ENCODE data around the gene CSTF3.
"Not testable (repeated sequence)": the region's sequence is repeated elsewhere in the genome, so short reads cannot be mapped to it uniquely, and the experiment has no call there.

Gene CSTF3

DNA sequence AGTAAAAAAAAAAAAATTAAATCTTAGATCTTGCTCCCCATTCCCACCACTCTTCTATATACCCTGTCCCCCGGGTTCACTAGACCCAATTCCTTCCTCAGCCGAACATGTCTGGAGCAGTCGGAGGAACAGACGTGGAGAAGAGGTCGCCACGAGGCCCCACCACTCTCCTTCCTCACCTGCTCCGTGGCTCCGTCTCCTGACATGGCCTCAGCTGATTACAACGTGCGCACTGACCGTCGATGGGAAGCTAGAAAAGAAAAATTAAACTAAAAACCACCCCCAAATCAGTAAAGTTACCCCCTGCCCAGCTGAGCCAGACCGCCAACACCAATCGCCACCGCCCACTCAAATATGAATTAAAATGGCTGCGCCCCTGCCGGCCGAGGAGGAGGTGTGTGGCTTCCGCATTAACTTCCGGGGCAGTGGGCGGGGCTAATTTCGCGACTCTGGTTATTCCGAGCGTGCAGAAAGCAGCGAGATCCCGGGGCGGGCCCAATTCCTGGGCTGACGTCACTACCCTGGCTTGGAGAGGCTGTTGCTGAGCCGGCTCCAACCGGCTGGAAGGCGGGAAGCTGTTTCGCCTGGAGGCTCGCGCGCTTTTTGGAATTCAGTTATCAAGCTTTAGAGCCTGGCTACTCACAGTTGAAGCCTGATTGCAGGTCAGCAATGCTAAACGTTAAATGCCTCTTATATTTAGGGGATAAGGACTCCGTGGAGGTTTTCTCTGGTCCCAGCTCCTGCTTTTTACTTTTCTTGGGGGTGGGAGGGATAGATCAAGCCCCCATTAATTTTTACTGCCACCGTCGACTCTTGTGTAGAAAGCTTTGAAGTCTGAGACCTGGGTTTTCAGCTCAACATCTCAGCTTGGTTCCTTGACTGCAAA is at the start of gene CSTF3:
CSTF3 (minus strand) TSS at position 361 of the 886 bp plus-strand sequence; CDS start at position 206, 155 bp downstream.
- peak; percentile 97 for DNase-seq (ENCODE audit: low spot score)

DNA sequence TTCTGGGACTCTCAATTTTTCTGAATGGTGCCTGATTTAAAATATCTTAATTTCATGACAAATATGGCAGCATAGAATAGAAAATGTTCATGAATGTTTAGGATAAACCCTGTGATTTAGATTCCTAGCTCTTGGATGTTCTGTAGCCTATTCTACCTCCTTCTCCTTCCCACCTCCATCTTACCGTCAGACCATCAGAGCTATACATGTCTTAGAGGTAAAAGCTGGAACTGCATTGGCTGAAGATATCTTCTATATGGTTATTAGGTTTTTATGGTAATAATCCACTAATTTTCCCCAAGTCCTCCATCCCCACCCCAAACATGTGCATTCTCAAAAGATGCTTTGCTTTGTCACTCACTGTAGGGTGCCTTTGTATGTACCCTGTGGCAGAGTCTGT is 46.9 kb upstream of the CSTF3 start:
- DNase-seq (ENCODE audit: low spot score): no peak

DNA sequence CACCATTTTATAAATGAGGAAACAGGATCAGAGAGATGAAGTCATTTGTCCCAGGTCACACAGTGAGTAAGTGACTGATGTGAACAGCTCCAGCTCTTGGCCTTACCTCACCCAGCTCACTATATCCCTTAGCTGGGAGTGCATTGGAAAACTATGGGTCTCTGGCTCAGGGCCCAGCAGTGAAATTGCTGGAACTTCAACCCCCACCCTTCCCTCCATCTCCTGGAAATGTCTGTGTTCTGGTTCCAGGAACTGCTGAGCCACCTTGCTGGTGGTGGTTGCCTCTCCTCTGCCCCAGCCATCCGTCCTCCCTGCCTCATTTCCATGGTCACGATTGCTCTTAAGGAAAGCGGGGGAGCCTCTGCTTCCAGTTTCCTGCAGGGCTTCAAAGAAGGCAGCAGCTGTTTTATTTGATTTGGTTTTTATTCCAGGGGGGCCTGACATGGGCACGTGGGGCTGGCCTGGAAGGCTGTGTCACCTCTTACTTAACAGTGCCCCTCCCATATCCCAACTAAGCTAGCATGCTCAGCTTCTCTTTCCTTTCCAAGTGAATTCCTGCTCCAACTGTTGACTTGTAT is 46.2 kb upstream of the CSTF3 start:
- no peak for DNase-seq (ENCODE audit: low spot score)

DNA sequence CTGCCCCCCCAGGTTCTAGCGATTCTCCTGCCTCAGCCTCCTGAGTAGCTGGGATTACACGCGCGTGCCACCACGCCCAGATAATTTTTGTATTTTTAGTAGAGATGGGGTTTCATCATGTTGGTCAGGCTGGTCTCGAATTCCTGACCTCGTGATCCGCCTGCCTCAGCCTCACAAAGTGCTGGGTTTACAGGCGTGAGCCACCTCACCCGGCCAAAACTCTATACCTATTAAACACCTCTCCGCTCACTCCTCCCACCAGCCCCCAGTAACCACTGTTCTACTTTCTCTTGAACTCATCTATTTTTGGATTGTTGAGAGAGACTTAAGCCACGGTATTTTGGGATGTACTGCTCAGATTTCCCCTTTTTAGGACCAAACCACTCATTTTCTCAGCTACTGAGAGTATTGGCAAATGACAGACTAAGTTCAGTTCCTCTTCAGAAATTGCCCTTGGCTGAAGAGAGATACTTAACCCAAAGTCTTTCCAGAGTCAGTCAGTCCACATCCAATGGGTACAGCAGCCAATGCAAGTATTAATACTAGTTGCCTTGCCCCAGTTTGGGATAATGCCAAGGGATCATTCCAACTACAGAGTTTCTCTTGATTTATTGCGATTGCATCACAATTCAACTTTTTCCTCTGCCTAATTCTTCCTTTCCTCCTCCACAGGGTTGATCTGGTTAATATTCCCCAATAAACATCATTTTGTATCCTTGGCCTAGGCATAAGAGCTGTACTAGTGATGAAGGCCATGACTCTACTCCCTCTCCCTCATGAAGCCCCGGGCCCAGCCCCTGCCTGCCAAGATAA is 36.8 kb upstream of the CSTF3 start:
- no peak for DNase-seq (ENCODE audit: low spot score)

DNA sequence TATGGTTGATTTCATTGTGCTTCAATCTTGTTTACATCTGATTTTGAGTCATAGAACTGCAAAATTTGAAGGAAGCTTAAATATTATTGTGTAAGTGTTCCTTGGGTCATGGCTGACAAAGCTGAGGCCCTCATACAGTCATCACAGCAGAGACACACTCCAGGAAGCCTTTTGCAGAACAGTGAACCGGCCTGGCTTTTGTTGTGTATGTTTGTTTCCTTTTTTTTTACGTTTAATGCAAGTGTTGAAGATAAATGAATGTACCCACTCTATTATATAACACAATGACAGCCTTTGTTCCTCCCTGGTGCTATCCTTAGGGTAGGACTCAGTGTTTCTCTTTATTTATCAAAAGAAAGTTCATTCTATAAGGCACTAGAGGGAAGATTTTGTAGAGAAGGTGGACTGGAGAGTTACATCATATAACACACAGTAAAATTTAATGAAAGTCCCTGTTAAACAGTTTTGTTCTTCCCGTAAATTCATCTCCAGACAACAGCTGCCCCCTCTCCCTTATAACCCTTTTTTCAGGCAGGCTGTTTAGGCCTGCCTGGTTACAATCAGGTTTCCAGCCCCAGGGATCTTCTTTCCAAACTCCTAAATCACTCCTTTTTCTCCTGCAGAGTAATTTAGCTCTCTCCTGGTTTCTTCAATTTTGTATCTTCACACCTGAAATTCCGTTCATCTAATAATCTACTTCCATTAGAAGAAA is 34.3 kb upstream of the CSTF3 start:
- no peak for DNase-seq (ENCODE audit: low spot score)

DNA sequence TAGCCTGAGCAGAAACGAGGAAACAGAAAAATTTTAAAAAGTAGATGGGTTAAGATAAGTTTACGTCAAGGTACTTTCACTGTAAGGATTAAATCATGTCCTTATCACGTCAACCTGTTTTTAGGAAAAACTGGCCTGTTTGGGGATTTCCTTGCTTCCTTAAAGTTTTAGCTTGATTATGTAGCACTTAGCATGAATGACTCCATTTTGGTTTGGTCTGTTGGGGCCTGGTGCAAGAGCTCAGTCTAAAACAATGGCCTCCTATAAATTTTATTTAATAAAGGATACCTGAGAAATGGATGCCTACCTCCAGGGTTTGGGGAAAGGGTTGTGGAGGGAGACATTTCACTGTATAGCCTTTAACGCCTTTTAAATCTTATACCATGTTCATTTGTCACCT is 33.2 kb upstream of the CSTF3 start:
- DNase-seq (ENCODE audit: low spot score): no peak

DNA sequence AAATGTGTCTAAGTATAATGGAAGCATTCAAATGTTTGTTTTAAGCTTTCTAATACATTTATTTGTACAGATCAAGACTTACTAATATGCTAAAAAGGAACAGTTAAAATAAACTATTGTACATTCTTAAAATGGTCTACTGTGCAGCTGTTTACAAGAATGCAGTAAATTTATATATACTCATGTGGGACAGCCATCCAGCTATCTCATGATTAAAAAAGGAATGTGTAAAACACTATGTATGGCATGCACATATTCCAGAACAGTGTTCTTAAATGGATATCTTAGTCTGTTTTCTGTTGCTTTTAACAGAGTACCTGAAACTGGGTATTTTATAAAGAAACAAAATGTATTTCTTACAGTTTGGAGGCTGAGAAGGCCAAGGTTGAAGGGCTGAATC is 30.2 kb upstream of the CSTF3 start:
- no peak for DNase-seq (ENCODE audit: low spot score)

DNA sequence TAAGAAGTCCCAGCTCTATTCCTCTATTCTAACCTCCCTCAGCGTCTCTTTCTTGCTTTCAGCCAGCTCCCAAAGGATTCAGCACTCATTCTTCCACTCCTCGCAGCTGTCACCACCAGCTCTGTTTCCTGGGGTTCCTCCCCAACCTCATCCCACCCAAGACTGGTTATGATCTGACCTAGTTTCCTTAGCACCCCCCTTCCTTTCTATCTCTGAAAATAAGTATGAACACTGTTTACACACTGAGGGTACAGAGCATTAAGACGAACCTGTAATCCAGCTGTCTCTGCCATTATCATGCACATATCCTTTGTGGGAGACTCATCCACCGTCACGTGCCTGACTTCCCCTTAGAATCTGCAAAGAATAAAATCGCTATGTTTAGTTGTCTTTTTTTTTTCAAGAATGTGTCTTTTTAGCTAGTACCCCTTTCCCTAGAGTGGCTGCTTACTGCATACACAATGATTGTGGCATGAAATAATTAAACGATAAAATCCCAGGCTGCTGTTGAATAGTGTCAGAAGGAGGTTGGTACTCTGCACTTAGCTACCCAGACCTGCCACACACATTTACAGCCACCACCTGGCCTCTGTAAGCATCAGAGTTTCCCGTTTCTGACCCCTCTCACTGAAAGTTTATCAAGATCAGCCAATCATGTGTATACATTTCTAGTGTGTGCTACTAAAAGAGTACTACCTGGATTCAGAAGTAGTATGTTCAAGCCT is 26.9 kb upstream of the CSTF3 start:
- no peak for DNase-seq (ENCODE audit: low spot score)

DNA sequence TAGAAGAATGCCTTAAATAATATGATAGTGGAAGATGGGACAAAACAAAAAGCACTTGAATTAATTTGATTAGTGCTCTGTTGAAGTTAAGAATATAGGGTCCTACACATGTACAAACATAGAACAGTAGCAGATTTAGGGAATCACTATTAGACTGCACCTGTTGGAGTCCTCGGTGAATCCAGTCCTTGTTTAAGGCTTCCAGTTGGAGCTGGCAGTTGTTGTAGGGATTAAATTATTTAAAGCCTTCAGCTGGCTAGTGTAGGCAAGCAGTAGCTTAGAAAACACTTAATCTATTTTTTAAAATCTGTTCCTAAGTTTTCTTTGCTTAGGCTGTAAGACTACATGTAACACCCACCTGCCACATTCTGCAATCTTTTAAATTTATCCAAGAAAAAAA is 24.5 kb upstream of the CSTF3 start:
- no peak for DNase-seq (ENCODE audit: low spot score)

DNA sequence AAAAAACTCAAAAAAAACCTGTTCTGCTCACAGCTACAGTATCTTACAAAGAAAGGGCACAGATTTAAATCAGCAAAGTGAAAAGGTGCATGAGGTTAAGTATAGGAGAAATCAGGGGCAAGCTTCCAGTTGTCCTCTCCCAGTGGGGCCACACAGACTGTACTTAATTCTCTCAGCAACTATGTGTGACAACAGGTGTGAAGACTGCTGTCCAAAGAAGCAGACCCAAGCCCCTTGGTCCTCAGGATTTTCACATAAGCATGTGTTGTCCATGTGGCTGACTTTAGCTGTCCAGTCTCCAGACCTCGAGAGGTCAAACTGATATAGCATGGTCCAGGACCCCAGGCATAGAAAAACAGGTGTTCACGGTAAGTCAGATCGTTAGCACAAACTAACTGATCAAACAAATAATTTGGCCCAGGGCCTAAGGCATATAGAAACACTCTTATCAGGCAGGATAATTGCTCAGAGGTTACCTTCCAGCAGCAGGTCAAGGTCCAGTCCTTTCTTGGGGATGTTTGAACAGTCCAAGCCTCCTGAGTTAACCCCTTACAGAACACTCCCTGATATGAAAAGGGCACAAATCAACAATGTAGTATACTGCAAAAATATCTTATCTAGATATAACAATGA is 21.1 kb upstream of the CSTF3 start:
- DNase-seq (ENCODE audit: low spot score): peak; percentile 75

DNA sequence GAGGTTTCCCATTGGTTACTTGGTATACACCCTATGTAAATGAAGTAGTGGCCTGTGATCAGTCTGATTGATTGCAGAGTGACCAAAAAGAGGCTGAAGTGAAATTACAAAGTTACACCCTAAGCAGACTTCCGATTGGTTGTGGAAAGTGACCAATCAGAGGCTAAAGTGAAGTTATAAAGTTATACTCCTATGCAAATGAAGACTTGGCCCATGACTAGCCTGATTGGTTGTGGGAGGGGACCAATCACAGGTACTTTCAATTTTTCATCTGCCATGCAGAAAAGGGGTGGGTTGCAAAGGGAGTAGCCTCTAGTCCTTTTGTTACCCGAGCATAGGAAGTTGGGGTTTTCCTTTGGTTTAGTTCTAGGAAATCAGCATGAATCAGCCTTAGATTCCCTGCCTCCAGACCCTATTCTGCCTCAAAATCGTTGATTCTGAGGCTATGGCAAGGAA is 18.1 kb upstream of the CSTF3 start:
- no peak for DNase-seq (ENCODE audit: low spot score)

DNA sequence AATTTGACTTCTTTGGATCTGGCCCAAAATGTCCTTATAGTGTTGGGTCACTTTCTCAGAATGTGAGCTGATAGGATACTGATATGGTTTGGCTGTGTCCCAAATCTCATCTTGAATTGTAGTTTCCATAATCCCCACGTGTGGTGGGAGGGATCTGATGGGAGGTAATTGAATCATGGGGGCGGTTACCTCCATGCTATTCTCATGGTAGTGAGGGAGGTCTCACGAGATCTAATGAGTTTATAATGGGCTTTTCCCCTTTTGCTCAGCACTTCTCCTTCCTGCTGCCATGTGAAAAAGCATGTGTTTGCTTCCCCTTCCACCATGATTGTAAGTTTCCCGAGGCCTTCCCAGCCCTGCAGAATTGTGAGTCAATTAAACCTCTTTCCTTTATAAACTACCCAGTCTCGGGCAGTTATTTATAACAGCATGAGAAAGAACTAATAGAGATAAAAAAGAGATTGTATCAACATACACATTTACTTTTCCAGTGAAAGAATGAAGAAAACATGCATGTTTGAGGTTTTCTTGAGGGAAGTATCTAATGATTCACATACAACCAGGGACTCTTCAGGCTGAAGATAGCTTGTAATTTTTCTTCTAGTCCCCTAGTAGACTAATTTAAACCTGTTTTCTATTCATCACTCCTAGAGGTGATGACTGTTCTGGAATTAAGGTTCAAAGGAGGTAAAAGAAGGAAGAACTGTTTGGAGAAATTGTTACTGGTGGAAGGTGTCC is 17.3 kb upstream of the CSTF3 start:
- no peak for DNase-seq (ENCODE audit: low spot score)

DNA sequence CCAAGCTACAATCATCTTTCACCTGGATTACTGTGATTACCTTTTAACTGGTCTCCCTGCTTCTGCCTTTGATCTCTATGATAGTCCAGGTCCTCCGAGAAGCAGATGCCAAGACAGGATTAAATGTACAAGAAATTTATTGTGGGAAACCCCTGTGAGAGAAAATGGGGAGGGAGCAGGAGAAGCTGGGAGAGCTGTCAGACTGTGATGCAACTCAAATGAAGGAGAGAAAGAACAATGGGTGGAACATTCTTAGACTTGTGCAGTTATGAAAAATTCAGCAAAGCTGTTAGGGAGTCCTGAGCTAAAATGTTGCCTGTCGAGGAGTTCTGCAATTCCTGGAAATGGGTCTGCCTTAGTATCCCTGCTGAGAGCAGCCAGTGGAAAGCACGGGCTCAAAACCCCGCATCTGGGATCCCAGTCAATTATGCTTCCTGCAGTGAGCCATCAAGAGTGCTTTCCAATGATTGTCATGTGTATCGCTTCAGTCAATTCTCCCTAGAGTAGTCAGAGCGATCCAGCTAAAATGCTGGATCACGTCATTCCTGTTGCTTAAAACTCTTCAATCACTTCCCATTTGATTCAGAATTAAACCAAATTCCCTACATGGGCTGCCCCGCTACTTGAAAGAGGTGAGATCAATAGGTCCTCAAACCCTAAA is 16.5 kb upstream of the CSTF3 start:
- no peak for DNase-seq (ENCODE audit: low spot score)

DNA sequence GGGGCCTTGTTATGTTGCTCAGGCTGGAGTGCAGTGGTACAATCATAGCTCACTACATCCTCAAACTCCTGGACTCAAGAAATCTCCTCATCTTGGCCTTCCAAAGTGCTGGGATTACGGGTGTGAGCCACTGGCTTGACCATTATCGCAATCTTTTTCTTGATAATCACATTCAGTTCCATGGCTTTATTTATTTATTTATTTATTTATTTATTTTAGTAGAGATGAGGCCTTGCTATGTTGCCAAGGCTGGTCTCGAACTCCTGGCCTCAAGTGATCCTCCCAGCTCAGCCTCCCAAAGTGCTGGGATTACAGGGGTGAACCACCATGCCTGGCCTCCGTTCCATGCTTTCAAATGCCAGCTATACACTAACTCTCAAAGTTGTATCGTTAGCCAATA is 15.5 kb upstream of the CSTF3 start:
- not testable (repeated sequence) for DNase-seq (ENCODE audit: low spot score)

DNA sequence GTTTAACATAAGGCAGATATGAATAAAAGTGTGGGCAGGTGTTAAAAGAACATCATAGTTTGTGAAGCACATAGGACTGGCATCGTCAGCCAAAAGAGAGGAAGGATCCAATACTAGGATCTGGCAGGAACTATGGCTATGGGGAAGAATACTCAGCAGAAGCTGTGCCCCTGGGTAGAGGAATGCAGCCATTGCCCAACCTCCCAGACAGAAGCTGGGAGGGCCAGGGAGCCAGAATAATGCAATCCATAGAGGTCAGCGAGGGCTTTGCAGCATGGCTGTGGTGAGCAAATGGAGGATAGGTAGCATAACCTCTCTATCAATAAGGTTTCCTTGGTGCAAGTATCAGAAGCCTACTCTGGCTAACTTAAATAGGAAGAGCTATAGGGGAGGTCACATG is 11.7 kb upstream of the CSTF3 start:
- no peak for DNase-seq (ENCODE audit: low spot score)

DNA sequence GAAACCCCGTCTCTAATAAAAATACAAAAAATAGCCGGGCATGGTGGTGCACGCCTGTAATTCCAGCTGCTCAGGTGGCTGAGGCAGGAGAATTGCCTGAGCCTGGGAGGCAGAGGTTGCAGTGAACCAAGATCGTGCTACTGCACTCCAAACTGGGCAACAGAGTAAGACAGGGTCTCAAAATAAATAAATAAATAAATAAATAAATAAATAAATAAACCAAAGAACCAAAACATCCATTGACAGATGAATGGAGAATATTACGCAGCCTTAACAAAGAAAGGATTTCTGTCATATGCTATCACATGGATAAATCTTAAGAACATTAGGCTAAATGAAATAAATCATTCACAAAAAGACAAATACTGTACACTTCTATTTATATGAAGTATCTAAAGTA is 11.1 kb upstream of the CSTF3 start:
- DNase-seq (ENCODE audit: low spot score): no peak

DNA sequence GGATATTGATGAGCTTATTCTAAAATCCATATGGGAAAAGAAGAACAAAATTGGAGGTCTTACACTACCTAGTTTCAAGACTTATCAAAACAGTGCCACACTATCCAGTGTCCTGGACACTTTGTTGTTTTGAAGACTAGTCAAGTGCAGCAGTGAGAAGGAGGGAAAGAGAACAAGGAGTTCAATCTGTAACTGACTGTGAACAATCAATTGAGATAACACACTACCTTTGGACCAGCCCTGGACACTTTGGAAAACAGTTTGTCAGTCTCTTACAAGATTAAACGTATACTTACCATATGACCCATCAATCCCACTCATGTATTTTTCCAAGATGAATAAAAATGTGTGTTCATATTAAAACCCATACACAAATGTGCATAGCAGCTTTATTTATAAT is 10.0 kb upstream of the CSTF3 start:
- no peak for DNase-seq (ENCODE audit: low spot score)

DNA sequence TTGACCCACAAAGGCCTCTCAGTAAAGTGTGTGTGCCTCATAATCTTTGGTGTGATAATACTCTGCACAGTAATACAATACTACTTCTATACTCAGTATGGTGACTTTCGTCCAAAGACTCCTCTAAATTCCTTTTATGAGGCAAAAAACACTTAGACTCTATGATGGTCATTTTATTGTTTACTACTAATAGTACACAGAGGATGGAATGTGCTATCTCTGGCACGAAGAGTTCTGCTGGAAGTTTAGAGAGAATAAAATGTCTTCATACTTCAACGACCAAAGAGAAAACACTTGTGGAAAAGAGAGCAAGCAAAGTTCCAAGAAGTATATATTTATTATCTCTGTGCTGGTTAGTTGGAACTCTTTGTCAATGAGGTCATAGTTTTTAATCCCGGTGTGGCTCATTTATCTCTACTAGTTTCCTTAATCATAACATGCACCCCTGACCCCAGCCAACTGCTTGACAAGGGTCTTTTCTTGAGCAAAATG is 7.5 kb upstream of the CSTF3 start:
- DNase-seq (ENCODE audit: low spot score): no peak

DNA sequence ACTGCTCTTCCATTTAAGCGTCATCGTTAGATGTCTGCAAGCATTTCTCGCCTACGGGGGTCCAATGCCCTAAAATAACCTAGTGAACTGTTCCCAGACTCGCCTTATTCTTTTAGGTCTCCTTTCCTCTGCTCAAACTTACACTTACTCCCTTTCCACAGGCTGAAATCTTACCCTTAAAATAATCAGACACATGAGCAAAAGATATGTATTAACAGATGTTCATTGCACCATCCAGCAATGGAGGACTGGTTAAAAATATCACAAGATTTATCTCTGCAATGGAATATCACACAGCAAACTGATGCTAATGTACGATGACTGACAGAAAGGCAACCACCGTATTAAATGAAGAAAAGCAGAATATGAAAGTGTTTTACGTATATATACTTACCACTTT is 1.6 kb upstream of the CSTF3 start:
- DNase-seq (ENCODE audit: low spot score): no peak

DNA sequence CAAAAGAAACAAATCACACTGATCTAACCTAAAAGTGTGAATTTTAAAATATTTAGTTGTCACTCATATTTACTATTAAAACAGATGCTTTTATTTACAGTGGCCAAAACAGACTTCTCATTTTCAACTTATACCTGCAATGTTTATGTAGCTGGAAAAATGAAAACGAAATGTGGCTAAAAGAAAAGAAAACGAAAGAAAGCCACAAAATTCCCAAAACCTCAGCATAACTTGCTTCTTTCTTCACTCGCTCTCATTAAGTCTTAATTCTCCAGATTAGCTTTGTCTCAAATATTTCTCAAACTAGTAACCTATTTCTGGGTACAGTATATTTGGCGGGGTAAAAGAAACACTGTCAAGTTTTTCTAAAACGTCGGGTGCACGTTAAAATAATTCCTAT is 693 bp downstream of the CSTF3 start:
- no peak for DNase-seq (ENCODE audit: low spot score)

All from LoVo (cell line).